ENCODE data around the gene NOP53.

DNA sequence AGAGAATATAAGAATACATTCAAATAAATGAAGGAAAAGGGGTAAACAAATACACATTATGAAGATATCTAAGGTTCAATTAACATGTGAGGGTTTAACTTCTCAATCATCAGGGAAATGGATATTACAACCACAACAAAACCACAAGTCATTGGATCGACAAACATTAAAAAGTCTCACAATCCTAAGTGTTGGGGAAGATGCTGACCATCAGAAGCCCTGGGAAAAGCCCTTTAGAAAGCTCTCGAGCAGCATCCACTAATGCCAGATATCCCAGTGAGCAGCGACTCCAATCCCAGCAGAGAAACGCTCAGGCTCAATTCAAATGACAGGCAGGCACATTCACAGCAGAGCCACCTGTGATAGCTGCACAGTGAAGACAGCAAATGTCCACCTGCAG, 55.9 kb downstream of the NOP53 start:
- no peak for TF ChIP-seq EZH2 (IDR thresholded peaks at IDR 0.05)
- no peak for TF ChIP-seq POLR2AphosphoS5 (IDR thresholded peaks at IDR 0.05; ENCODE audit: borderline replicate concordance, low read depth, low read length)

Measured in SK-N-MC (cell line).